ENCODE measurements around the gene CEP350. TPM values are rescaled to one million over a fixed set of nuclear protein-coding genes. Genes with fewer than 3 reads are reported as not detected.
A peak's percentile ranks its signal among the peaks of the same experiment; 100 is the strongest.

The CEP350 gene
- polyA plus RNA-seq, 3 donors, result 6.7 to 19.8 (median 9.0) TPM

- H3K36me3 ChIP-seq (replicated peaks in 1 of 2; ENCODE audit: control insufficient read depth in 1 of 2, insufficient read depth in 2 of 2, low read length in 2 of 2), result peaks cover 0 to 1% of the 10 kb centered on the region in 2 donors
- H3K4me1 ChIP-seq (ENCODE audit: control insufficient read depth in 1 of 2, insufficient read depth in 2 of 2, low read length in 2 of 2), result peaks cover 60 to 68% of the 10 kb centered on the region in 2 donors
- peaks cover 32% of the 10 kb centered on the region for H4K20me1 ChIP-seq (ENCODE audit: insufficient read depth, low read length)
- H3K27ac Mint-ChIP-seq, result peak overlapping the region; percentile 88 to 98 (median 96)
- DNase-seq, result no peak
- no peaks in the 10 kb centered on the region for H3K27me3 ChIP-seq (ENCODE audit: control insufficient read depth in 2 of 2, insufficient read depth in 2 of 2, low read length in 2 of 2)
- H3K4me2 ChIP-seq (replicated peaks; ENCODE audit: extremely low read depth, low read length, poor library complexity, severe bottlenecking), result peak overlapping the region; percentile 89
- no peak for TF ChIP-seq CTCF (IDR thresholded peaks at IDR 0.05)
- H3K27me3 Mint-ChIP-seq (ENCODE audit: low read depth in 3 of 3), result peaks cover 0 to 5% (median 0%) of the 10 kb centered on the region in 3 donors
- intact Hi-C loops (cut with micrococcal nuclease), result loop anchor here in 1 of 2 donors (5.0 to 10.0 kb wide), 2 partner anchors 37 to 269 kb away; partner anchors contain the start of gene TOR1AIP1
- H2AFZ ChIP-seq (ENCODE audit: insufficient read depth, low read depth, low read length, poor library complexity, severe bottlenecking), result peak overlapping the region; percentile 73
- peak overlapping the region; percentile 78 for H3K9ac ChIP-seq (ENCODE audit: insufficient read depth, low read length, poor library complexity, severe bottlenecking)
- H3K79me2 ChIP-seq (ENCODE audit: insufficient read depth, low read length), result peaks cover 49% of the 10 kb centered on the region
- H3K4me3 Mint-ChIP-seq, result peak overlapping the region; percentile 85 to 95
- H3K4me3 ChIP-seq (replicated peaks in 1 of 3; ENCODE audit: low read depth in 2 of 3, low read length in 3 of 3), result peak overlapping the region; percentile 56 to 96 (median 79)
- peak overlapping the region; percentile 75 to 88 for H3K27ac ChIP-seq (ENCODE audit: low read depth in 1 of 2, low read length in 2 of 2)
- H3K4me1 Mint-ChIP-seq, result peaks cover 71% of the 10 kb centered on the region
- peaks cover 14 to 21% of the 10 kb centered on the region in 2 donors for H3K36me3 Mint-ChIP-seq
- H3K9me3 ChIP-seq (replicated peaks in 1 of 2; ENCODE audit: control insufficient read depth in 1 of 2, insufficient read depth in 1 of 2, low read length in 2 of 2), result no peaks in the 10 kb centered on the region
- 10% methylated on average over 3 of the region's 7 CpGs for WGBS (ENCODE audit: insufficient coverage)
- H3K9me3 Mint-ChIP-seq, result peaks cover 0 to 3% (median 0%) of the 10 kb centered on the region in 7 donors
These were observed 199.4 kb downstream of the CEP350 start for GRCh38 chr1:180154003-180154324.

DNA sequence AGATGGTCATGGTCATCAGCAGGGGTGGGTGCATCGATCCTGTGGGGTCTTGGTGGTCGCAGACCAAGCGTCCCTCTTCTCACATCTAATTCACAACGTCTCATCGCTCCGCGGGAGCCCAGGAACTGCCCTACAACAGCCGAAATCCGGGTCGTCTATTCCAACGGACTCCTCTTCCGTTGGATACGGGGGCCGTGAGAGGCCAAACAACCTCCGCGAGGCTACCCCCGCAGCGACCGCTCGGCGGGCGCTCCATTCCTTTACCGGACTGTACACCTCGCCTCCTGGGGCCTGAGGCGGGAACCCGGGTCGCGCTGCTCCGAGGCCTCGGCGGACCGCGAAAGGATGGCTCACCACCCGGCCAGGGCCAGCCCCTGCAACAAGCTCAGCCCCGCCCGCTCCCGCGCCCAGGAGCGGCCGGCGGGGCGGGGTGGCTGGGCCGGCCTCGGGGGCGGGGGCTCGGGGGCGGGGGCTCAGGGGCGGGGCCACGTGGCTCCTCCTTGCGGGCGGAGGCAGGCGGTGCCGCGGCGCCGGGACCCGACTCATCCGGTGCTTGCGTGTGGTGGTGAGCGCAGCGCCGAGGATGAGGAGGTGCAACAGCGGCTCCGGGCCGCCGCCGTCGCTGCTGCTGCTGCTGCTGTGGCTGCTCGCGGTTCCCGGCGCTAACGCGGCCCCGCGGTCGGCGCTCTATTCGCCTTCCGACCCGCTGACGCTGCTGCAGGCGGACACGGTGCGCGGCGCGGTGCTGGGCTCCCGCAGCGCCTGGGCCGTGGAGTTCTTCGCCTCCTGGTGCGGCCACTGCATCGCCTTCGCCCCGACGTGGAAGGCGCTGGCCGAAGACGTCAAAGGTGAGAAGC lies 199.9 kb downstream of the CEP350 start, which contains the start of gene QSOX1:
QSOX1 (plus strand) TSS at position 545 of the 857 bp plus-strand sequence; CDS start at position 584, 39 bp downstream.
- under 1% methylated on average over 97 of the region's 100 CpGs for WGBS (ENCODE audit: insufficient coverage)
- peak; percentile 89 to 93 (median 89) for DNase-seq

More for the DNA sequence above, 199.9 kb downstream of the CEP350 start, which contains the start of gene QSOX1:
- H3K9me3 Mint-ChIP-seq, result peaks cover 0 to 3% (median 0%) of the 10 kb centered on the region in 7 donors
- H3K36me3 ChIP-seq (replicated peaks in 1 of 2; ENCODE audit: control insufficient read depth in 1 of 2, insufficient read depth in 2 of 2, low read length in 2 of 2), result peaks cover 0 to 5% of the 10 kb centered on the region in 2 donors
- H3K9me3 ChIP-seq (replicated peaks in 1 of 2; ENCODE audit: control insufficient read depth in 1 of 2, insufficient read depth in 1 of 2, low read length in 2 of 2), result no peaks in the 10 kb centered on the region
- peaks cover 55% of the 10 kb centered on the region for H3K79me2 ChIP-seq (ENCODE audit: insufficient read depth, low read length)
- peak within 1 kb of the TSS; percentile 73 for H2AFZ ChIP-seq (ENCODE audit: insufficient read depth, low read depth, low read length, poor library complexity, severe bottlenecking)
- peaks cover 64 to 74% of the 10 kb centered on the region in 2 donors for H3K4me1 ChIP-seq (ENCODE audit: control insufficient read depth in 1 of 2, insufficient read depth in 2 of 2, low read length in 2 of 2)
- H3K36me3 Mint-ChIP-seq, result peaks cover 20 to 26% of the 10 kb centered on the region in 2 donors
- peak within 1 kb of the TSS; percentile 83 to 96 (median 84) for H3K4me3 ChIP-seq (replicated peaks in 1 of 3; ENCODE audit: low read depth in 2 of 3, low read length in 3 of 3)
- intact Hi-C loops (cut with micrococcal nuclease), result loop anchor here in 1 of 2 donors (5.0 to 10.0 kb wide), 2 partner anchors 37 to 270 kb away; partner anchors contain the start of gene TOR1AIP1
- H3K9ac ChIP-seq (ENCODE audit: insufficient read depth, low read length, poor library complexity, severe bottlenecking), result peak within 1 kb of the TSS; percentile 93
- H3K4me3 Mint-ChIP-seq, result peak within 1 kb of the TSS; percentile 97 to 100
- TF ChIP-seq CTCF (IDR thresholded peaks at IDR 0.05), result peak; percentile 23
- peak within 1 kb of the TSS; percentile 75 to 93 for H3K27ac ChIP-seq (ENCODE audit: low read depth in 1 of 2, low read length in 2 of 2)
- no peaks in the 10 kb centered on the region for H3K27me3 ChIP-seq (ENCODE audit: control insufficient read depth in 2 of 2, insufficient read depth in 2 of 2, low read length in 2 of 2)
- peaks cover 77% of the 10 kb centered on the region for H3K4me1 Mint-ChIP-seq
- H3K4me2 ChIP-seq (replicated peaks; ENCODE audit: extremely low read depth, low read length, poor library complexity, severe bottlenecking), result peak within 1 kb of the TSS; percentile 90
- H4K20me1 ChIP-seq (ENCODE audit: insufficient read depth, low read length), result peaks cover 38% of the 10 kb centered on the region
- peak within 1 kb of the TSS; percentile 95 to 98 (median 97) for H3K27ac Mint-ChIP-seq
- peaks cover 0 to 5% (median 0%) of the 10 kb centered on the region in 3 donors for H3K27me3 Mint-ChIP-seq (ENCODE audit: low read depth in 3 of 3)

Data from CD14-positive monocyte (primary cell).